Glutamatergic neuron (in vitro differentiated cells): ENCODE results near the gene CCDC146. TPM values are rescaled to one million over a fixed set of nuclear protein-coding genes. Genes with fewer than 3 reads are reported as not detected.
"Not testable (repeated sequence)": the region's sequence is repeated elsewhere in the genome, so short reads cannot be mapped to it uniquely, and the experiment has no call there.

Experiments
- DNase-seq: peaks from one replicate; pipeline ENCODE4 v3.0.0; 2022
- H3K27ac Mint-ChIP-seq: one replicate; pipeline ENCODE4 v1.8.0; 2020; ENCODE audit warnings: mild to moderate bottlenecking, mixed read lengths, inconsistent platforms; ENCODE audit not compliant: unreplicated experiment
- H3K27me3 Mint-ChIP-seq: one replicate; pipeline ENCODE4 v1.8.0; 2020; ENCODE audit warnings: mild to moderate bottlenecking, moderate library complexity, mixed read lengths, inconsistent platforms; ENCODE audit not compliant: unreplicated experiment
- H3K36me3 Mint-ChIP-seq: one replicate; pipeline ENCODE4 v1.8.0; 2020; ENCODE audit warnings: mild to moderate bottlenecking, mixed read lengths, inconsistent platforms; ENCODE audit not compliant: unreplicated experiment
- H3K4me1 Mint-ChIP-seq: one replicate; pipeline ENCODE4 v1.8.0; 2020; ENCODE audit warnings: mild to moderate bottlenecking, low read depth, mixed read lengths, inconsistent platforms; ENCODE audit not compliant: unreplicated experiment
- H3K4me3 Mint-ChIP-seq: one replicate; pipeline ENCODE4 v1.8.0; 2020; ENCODE audit warnings: mild to moderate bottlenecking, mixed read lengths, inconsistent platforms; ENCODE audit not compliant: unreplicated experiment
- H3K9me3 Mint-ChIP-seq: one replicate; pipeline ENCODE4 v1.8.0; 2020; ENCODE audit warnings: mild to moderate bottlenecking, moderate library complexity, mixed read lengths, inconsistent platforms; ENCODE audit not compliant: unreplicated experiment
- total RNA-seq: library from RNA; stranded (reverse); fragmentation: NEBNext Ultra II Directional; extraction: Animal tissue kit (Norgen Biotek cat#: 25700); gene quantifications from one replicate; pipeline ENCODE4 v1.2.1, GENCODE V29; 2021; ENCODE audit not compliant: unreplicated experiment
- TF ChIP-seq, protein P1 (sequence below): fragments of 200-600 bp; sonication (generic); IDR thresholded peaks from one replicate; pipeline ENCODE4 v1.5.0; 2021; ENCODE audit not compliant: partially characterized antibody, unreplicated experiment

The CCDC146 gene
- total RNA-seq, 1 donor from 2014 or later = 3.7 TPM

- not testable (repeated sequence) for H3K36me3 Mint-ChIP-seq, H3K4me3 Mint-ChIP-seq, H3K4me1 Mint-ChIP-seq, DNase-seq, H3K27ac Mint-ChIP-seq, H3K27me3 Mint-ChIP-seq, H3K9me3 Mint-ChIP-seq
These were observed 34.6 kb downstream of the CCDC146 start for GRCh38 chr7:77157034-77157433.

DNA sequence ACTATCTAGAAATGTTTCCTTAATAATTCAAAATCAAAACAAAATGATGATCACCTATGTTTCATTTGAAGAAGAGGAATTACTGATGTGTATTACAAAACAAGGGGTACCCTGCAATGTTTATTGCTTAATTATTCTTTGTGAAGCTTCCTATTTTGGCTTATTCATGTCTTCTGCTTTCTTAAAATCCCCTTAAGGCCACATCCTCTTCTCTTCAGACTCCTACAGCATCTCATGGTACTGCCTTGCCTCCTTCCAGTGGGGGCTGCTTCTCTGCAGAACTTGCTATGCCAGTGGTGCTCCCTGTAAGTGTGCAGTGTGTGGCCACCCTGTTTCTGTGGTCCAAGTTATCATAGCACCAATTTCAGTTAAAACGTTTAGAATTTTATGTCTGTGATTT, 35.0 kb downstream of the CCDC146 start:
- H3K4me3 Mint-ChIP-seq = no peak overlapping the region

GRCh38 chr7:77171073-77171472, 48.7 kb downstream of the CCDC146 start:
- not testable (repeated sequence) for H3K27me3 Mint-ChIP-seq, DNase-seq, H3K9me3 Mint-ChIP-seq, H3K27ac Mint-ChIP-seq, H3K4me3 Mint-ChIP-seq, H3K4me1 Mint-ChIP-seq, H3K36me3 Mint-ChIP-seq

More for the DNA sequence above, 35.0 kb downstream of the CCDC146 start:
- DNase-seq = no peak
- Mint-ChIP-seq H3K9me3 (no peaks in the 10 kb centered on the region), H3K27me3 (no peaks in the 10 kb centered on the region), H3K4me1 (no peaks in the 10 kb centered on the region), H3K27ac (no peak overlapping the region), H3K36me3 (no peaks in the 10 kb centered on the region)
- TF ChIP-seq, protein P1, sequence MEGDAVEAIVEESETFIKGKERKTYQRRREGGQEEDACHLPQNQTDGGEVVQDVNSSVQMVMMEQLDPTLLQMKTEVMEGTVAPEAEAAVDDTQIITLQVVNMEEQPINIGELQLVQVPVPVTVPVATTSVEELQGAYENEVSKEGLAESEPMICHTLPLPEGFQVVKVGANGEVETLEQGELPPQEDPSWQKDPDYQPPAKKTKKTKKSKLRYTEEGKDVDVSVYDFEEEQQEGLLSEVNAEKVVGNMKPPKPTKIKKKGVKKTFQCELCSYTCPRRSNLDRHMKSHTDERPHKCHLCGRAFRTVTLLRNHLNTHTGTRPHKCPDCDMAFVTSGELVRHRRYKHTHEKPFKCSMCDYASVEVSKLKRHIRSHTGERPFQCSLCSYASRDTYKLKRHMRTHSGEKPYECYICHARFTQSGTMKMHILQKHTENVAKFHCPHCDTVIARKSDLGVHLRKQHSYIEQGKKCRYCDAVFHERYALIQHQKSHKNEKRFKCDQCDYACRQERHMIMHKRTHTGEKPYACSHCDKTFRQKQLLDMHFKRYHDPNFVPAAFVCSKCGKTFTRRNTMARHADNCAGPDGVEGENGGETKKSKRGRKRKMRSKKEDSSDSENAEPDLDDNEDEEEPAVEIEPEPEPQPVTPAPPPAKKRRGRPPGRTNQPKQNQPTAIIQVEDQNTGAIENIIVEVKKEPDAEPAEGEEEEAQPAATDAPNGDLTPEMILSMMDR = no peak

DNA sequence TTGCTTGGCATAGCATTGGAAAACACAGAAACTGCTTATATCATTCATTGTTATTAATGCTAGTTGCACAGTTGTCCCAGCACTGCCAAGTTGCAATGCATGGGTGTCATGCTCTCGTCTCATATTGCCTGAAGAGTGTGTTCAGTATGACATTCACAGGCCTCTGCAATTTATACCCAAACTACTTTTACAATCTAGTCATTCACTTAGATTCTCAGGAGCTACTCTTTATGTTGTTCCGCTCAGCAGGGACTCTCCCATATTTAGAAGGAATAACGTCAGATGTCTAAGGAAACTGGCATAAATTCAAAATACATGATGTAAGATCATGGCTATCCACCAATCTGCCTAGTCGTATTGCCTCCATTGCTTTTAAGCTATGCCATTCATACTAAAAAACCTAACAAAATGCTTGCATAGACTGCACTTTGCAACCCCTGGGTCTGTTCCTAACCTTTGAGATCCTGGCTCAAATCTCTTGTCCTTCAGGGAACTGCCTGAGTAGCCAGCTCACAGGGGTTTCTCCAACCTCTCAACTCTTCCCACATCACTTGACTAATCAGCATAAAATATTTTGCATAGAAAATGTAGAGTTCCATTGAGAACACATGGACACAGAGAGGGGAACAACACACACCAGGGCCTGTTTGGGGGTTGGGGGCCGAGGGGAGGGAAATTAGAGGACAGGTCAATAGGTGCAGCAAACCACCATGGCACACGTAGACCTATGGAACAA, 50.2 kb downstream of the CCDC146 start:
- not testable (repeated sequence) for H3K36me3 Mint-ChIP-seq, DNase-seq, H3K27me3 Mint-ChIP-seq, H3K27ac Mint-ChIP-seq, H3K4me1 Mint-ChIP-seq, H3K4me3 Mint-ChIP-seq, H3K9me3 Mint-ChIP-seq

- H3K36me3 Mint-ChIP-seq, H3K27ac Mint-ChIP-seq, H3K4me1 Mint-ChIP-seq, DNase-seq, H3K4me3 Mint-ChIP-seq, H3K27me3 Mint-ChIP-seq, H3K9me3 Mint-ChIP-seq: not testable (repeated sequence)
These were observed 52.0 kb downstream of the CCDC146 start for GRCh38 chr7:77174418-77174817.

DNA sequence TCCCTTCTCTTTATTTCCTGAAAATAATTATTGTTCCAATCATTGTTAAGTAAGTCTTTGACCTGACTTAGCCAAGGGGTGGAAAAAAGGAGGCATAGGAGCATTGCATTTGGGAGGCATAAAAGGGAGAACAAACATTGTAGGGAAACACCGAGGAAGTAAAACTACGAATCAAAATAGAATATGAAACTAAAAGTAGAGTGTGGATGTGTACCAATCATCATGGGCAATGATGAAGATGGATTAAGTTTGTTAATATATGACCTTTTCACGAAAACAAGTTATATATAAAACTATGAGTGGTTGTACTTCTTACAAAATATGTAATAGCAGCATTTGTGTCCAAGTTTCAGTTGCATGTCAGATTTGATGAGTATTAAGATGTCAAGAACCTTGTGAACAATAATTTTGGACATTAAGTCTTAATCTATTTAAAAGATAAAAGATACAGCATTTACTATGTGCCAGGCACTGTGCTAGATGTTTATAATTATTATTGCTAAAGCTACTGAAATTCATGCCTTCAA, 52.9 kb downstream of the CCDC146 start:
- H3K36me3 Mint-ChIP-seq, H3K4me1 Mint-ChIP-seq, H3K27ac Mint-ChIP-seq, H3K4me3 Mint-ChIP-seq, DNase-seq, H3K9me3 Mint-ChIP-seq, H3K27me3 Mint-ChIP-seq: not testable (repeated sequence)

- not testable (repeated sequence) for H3K4me1 Mint-ChIP-seq, H3K27ac Mint-ChIP-seq, DNase-seq, H3K9me3 Mint-ChIP-seq, H3K4me3 Mint-ChIP-seq, H3K36me3 Mint-ChIP-seq, H3K27me3 Mint-ChIP-seq
These were observed 55.0 kb downstream of the CCDC146 start for GRCh38 chr7:77177321-77177904.

GRCh38 chr7:77178024-77178423, 55.6 kb downstream of the CCDC146 start:
- H3K4me1 Mint-ChIP-seq, H3K27me3 Mint-ChIP-seq: not testable (repeated sequence)

More at GRCh38 chr7:77178024-77178423, 55.6 kb downstream of the CCDC146 start:
- not testable (repeated sequence) for H3K9me3 Mint-ChIP-seq, H3K36me3 Mint-ChIP-seq, H3K4me3 Mint-ChIP-seq, H3K27ac Mint-ChIP-seq, DNase-seq
